NCI-H146 treated with DMSO at 0.1 percent for 48 hours (cell line): ENCODE data around the gene STARD9.
"Not testable (repeated sequence)": the region's sequence is repeated elsewhere in the genome, so short reads cannot be mapped to it uniquely, and the experiment has no call there.

Experiments
- DNase-seq: peaks from one replicate; lab custom pipeline; 2025; ENCODE audit not compliant: unreplicated experiment; lab: John Stamatoyannopoulos, UW

The STARD9 gene

DNA sequence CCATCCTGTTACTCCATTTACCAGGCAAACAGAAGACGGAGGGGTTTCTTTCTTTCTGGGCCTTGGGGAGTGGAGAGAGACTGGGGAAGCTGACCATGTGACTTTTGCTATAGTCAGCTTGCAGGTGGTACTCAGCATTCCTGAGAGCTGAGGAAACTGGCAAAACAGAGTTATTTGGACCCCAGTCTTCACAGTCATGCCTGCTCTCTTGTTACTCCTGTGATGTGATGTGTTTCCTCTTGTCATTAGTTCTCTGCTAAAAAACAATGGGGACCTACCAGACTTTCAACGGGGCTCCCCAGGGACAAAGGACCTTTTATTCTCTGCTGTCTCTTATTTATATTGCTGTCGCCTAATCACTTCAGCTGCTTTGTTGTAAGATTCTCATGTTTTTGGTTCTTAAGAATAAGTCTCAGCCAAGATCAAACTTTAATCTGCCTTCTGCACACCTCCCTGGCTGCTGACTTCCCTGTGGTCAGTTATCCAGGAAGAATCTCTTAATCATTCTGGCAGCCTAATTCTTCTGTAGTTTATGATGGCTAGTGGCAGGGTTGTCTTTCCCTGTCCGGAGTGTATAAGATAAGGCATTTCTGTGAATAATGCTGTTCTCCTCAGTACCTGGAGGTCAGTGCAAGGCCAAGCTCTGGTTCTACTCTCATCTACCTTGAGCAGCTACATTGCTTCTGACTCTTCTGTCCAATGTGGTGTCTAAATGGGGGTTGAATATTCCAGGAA, 8.8 kb downstream of the STARD9 start:
- no peak for DNase-seq

- no peak for DNase-seq
These were observed 15.3 kb downstream of the STARD9 start for GRCh38 chr15:42590619-42591237.

DNA sequence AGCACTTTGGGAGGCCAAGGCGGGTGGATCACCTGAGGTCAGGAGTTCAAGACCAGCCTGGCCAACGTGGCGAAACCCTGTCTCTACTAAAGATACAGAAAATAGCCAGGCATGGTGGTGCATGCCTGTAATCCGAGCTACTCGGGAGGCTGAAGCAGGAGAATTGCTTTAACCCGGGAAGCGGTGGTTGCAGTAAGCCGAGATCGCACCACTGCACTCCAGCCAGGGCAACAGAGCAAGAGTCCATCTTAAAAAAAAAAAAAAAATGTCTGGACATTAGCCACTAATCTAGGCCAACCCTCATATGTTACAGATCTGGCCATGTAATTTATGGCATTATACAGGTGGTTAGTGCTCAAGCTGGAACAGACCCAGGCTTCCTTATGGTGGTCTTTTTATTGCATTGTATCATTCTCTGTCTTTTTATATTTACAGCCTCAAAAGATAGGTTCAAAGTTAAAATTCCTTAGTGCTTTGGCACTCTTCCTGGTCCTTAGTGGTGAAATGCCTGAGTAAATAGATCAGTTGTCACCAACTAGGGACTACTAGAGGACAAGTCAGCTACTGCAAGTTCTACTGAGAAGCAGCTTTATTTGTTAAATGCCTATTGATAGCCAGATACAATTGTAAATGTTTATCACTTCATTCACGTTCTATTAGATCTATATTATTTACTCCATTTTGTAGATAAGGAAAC, 16.0 kb downstream of the STARD9 start:
- DNase-seq: no peak

DNA sequence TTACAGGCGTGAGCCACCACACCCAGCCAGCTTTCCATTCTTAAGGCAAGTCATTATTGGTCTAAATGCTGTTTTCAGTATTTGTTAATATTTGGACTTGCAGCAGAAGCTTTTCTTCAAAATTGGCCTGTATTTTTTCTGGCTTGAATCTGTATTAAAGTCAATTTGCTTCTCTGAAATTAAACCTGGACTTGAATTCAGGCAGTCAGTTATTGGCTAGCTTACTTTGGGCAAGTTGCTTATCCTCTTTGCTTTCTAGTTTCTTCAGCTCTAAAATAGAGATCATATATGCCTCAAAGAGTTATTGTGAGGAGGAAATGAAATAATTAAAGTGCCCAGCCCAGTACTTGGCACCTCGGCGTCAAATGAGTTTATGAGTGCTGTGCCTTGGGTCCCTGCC, 17.3 kb downstream of the STARD9 start:
- DNase-seq: no peak

DNA sequence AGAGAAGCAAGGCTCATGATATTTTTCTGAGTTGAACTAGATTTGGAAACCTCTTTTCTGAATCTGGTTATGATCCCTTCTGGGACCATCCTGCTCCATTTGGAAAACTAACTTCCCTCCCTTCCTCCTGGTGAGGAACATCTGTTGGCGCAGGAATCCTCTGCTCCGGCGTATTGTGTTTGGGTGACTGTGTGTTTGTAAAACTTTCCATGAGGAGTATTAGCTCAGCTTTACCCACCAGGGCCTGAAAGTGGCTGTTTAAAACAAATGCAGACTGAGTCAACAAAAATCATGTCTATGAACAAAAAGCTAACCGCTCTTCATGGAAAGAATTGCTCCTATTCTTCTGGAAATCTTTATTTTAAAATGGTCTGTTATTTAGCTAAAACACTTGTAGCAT, 17.7 kb downstream of the STARD9 start:
- no peak for DNase-seq

GRCh38 chr15:42594095-42594494, 18.7 kb downstream of the STARD9 start:
- no peak for DNase-seq

GRCh38 chr15:42595626-42596240, 20.3 kb downstream of the STARD9 start:
- DNase-seq: no peak

GRCh38 chr15:42601316-42601715, 25.9 kb downstream of the STARD9 start:
- DNase-seq: not testable (repeated sequence)

DNA sequence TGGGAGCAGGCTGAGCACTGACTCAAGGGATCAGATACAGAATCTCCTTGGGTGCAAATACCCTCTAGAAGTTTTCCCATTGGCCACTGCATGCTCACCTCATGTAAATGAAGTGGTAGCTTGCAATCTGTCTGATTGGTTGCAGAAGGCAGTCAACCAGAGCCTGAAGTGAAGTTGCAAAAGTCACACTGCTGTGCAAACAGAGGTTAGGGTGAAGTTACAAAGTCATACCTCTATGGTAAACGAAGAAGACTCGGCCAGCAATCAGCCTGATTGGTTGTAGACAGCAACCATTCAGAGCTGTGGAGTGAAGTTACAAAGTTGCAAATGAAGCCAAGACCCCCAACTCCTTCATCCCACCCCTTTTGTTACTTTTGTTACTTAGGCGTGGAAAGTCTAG, 27.1 kb downstream of the STARD9 start:
- no peak for DNase-seq

GRCh38 chr15:42603978-42604377, 28.6 kb downstream of the STARD9 start:
- no peak for DNase-seq

DNA sequence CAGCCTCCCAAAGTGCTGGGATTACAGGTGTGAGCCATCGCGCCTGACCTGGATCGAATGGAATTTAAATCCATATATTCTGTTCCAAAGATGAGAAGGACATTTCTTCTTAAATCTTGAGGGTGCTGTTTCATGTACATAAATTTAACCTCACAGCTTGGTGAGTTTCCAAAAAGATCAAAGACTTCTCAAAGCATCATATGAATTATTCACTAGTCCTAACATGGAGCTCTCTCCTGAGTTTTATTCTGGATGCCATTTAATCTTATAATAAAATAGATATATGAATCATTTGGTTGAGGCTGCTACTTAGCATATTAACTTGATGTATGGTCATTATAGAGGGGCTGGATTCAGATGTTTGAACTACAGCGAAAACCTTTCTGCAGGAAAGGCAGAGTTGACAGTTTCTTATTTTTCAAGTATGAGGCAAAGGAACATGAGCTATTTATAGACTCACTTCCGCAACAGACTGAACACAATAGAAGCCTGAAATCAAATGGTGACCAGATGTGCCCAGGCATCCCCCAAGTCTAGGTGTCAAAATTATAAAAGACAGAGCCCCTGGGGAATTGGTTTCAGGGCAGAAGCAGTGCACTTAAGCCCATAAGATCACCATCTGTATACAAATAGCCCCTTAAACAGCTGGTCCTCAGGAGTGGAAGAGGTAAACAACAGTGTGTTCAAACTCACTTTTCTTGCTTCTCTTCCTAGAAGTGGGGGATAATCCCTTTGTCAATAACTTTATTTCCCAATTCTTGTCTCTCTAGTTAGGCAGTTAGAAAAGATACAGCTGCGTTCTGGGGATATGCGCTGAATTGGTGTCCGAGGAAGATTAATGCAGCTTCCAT, 29.7 kb downstream of the STARD9 start:
- no peak for DNase-seq

DNA sequence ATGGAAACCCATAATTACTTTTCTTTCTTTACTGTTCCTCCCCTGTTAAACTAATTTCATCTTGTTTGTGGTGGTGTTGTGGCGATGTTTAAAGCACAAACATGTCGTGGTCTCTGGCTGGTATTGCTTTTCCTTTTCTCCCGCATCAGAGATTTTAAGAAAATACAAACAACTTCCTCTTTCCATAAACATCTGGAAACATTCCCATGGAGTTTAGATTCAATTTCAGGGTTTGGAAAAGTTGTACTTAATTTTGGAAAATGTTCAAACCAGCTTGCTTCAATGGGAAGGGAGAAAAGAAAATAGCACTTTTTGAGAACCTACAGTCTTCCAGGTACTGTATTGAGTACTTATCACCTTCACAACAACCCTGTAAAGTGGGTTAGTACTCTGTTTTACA, 30.4 kb downstream of the STARD9 start:
- DNase-seq: no peak

- DNase-seq: no peak
These were observed 32.7 kb downstream of the STARD9 start for GRCh38 chr15:42608110-42608531.

DNA sequence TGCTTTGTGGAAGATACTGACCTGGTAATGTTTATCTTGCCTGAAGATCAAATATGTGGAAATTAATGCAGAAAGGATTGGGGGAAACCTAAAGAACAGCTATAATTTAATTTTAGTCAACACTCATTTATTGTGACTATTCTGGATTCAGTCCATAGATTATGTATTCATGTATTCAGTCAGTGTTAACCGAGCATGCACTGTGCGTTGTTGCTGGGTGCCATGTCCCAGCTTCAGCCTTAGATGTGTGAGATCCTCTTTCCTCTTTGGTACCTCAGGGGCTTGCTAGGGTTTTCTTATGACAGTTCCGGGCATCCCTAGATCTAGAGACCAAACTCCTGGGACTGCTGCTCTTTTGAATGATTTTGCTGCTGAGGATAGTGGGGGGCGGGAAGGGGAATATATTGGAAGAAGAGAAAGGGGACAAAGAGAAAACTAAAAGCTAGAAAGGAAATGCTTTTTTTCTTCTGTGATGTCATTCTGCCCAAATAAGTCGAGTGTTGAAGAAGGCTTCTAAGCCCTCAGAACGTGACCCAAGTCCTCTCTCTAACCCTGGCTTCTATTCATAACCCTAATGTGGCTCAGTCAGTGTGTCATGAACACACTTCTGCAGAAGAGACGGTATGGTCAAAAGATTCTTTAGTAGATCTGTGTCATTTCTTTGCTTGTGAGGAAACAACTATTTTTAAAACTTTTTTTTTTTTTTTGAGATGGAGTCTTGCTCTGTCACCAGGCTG, 33.5 kb downstream of the STARD9 start:
- DNase-seq: no peak

GRCh38 chr15:42611532-42611931, 36.1 kb downstream of the STARD9 start:
- no peak for DNase-seq

- DNase-seq: no peak
These were observed 37.0 kb downstream of the STARD9 start for GRCh38 chr15:42612367-42612912.

DNA sequence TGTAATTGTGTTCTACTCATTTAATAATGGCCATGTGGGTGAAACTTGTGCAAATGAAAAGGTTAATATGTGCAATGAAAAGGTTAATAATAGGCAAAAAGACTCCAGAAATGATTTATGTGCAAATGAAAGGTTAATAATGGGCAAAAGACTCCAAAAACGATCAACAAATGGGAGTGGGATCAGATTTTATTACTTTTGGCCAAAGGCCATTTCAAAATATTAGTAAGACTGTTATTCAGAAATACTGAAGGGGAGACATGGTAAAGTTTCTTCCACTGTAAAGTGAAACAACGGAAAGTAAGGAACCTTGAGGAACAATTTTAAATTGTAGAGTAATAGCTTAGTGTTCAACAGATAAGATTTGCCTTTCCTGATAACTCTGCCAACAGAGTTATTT, 40.7 kb downstream of the STARD9 start:
- no peak for DNase-seq

DNA sequence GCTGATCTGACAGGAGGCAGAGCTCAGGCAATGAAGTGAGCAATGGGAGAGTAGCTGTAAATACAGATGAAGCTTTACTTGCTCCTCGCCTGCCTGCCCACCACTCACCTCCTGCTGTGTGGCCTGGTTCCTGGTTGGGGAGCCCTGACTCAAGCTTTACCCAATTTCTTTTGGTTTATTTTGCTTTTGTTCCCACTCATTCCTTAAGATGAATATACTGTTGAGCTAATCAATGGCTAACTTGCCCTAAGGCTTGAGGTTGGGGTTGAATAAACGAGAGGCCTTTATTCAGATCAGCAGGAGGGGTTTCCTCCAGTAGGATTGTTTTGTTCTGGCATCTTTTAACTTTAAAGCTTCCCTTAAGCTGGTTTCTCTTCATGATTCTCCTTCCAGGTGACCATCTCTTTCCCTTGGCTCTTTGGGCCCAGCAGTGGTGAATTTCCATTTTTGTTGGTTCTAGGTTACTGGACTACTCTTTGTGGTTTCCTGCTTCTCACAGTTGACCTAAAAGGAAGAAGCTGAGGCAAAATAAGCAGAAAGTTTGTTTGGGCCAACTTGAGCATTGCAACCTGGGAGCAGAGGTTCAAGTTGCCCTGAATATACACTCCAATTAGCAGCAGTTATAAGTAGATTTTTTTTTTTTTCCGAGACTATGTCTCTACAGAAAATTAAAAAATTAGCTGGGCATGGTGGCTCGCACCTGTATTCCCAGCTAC, 44.4 kb downstream of the STARD9 start:
- no peak for DNase-seq

DNA sequence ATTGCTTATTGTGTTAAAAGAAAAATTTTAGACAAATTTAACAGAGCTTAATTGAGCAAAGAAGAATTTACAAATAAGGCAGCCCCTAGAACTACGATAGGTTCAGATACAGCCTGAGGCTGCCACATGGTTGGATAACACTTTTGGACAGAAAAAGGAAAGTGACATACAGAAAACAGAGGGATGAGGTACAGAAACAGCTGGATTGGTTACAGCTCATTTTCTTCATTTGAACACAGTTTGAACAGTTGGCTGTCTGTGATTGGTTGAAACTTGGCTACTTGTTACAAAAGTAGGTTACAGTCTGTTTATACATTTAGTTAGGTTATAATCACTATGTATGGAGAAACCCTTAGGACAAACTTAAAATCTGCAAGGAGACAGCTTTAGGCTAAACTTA, 46.0 kb downstream of the STARD9 start:
- no peak for DNase-seq
